SIG-M5 (cell line): ENCODE measurements around the gene CNOT1.
"Not testable (repeated sequence)": the region's sequence is repeated elsewhere in the genome, so short reads cannot be mapped to it uniquely, and the experiment has no call there.

Experiments
- DNase-seq: peaks from one replicate; lab custom pipeline; 2025; lab: John Stamatoyannopoulos, UW

Gene CNOT1

GRCh38 chr16:58501242-58502131 is 128.1 kb downstream of the CNOT1 start:
- DNase-seq: no peak

DNA sequence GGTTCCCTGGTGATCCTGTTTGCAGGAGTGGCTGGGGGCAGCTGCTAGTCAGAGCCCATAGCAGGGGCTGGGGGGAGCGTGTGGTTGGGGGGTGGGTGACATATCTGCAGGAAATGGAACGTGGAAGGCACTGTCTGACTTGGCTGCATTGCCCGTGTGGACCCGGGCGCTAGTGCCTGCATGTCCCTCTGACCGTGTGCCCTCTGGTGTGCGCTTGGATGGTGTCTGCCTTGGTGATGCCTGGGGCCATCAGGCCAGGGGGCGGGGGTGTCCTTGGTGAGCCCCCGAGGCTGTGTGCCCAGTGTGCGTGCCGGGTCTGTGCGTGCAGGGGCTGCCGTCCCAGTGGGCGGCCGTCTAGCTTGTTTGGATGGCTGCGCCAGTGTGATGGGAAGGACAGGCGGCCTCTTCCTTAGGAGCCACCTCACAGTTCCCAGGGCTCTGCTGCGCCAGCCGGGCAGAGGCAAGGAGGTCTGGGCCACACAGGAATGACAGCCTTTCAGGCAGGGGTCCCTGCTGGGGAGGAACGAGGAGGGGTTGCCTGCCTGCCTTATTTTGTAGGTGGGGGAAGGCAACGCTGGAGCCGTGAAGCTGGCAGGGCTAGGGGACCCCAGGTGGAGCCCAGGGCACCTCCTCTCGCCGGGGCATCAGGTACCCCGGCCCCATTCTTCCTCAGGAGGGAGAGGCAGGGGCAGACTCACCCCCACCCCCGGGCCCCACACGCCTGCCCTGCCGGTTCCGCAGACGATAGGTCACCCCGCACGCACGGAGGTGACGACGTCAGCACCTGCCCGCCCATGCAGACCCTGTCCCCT is 129.0 kb downstream of the CNOT1 start:
- no peak for DNase-seq

DNA sequence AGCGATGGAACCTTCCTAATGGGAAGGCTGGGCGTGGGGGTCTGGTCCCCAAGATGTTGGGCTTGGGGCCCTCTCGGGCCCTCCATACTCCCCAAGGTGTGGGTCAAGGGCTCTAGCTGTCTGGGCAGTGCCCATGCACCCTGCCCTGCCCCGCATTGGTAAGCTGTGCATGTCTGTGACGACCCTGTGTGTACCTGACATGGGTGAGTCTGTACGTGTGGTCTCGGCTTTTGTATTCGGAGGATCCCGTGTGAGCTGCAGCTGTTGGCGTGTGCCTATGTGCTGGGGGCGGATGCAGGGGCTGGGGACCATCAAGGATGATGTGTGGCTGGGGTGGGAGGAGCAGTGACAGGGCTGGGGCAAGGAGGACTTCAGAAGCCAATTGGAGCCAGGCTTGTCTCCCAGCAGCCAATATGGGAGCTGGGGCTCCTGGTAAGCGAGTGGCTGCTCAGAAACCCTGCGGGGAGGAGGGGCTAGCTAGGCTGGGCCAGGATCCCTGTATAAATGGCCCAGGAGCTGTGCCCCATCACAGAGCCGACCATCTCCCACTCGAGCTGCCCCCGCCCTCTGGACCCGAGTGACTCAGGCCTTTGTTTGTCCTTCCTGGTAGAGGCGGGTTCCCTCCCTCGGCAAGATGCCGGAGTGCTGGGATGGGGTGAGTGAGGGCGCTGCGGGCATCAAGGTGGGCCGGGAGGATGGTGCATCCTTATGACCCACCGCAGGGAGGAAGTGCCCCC is 129.8 kb downstream of the CNOT1 start, which contains the start of gene NDRG4:
Gene NDRG4, plus strand, starts transcription at position 529 of the 737 bp plus-strand sequence. Its CDS starts 106 bp downstream, at position 635.
- no peak for DNase-seq

DNA sequence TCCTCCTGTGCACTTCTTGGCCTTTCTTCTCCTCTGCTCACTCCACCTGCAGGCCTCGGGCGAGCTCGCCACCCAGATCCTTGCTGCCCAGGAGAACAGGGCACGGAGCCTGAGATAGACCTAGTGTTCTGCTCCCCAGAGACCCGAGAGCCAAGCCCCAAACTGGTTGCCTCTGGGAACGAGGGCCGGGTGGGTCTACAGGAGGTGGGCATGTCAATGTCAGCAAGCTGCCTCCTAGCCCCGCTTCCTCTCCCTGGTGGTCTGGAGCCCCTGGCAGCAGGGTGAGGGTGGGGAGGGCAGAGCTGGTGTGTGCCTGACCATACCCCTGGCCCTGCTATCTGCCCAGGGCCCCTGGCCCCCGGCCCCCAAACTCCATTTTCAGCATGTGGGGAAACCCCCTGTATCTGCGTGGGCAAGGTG is 130.5 kb downstream of the CNOT1 start:
- DNase-seq: no peak

DNA sequence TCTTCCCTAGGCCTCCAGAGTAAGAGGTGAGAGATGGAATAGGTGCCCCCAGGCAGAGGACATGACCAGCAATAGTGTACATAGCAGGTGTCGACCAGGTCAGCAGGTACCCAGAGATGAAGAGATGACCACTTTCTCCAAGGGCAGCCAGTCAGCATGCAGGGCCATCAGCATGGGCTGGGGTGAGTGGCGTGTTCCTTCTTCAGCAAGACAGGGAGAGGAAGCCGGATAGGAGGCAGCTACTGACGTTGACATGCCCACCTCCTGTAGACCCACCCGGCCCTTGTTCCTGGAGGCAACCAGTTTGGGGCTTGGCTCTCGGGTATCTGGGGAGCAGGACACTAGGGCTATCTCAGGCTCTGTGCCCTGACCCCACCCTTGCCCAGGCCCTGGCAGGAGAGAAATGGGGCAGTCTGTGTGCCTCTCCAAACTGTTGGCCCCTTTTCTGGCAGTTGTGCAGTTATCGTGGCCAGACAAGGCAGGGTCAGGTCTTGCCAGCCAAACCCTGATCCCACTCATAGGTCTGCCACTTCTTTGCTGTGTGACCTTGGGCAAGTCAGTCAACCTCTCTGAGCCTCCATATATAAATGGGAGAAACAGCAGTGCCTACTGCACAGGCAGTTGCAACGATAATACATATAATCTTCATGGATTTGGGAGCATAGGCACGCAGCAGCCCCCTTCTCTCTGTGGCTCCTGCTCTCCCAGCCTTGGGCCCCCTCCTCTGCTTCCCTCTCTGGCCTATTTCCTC is 131.1 kb downstream of the CNOT1 start:
- no peak for DNase-seq

- DNase-seq: no peak
Measured at GRCh38 chr16:58497935-58498334, 131.7 kb downstream of the CNOT1 start.

DNA sequence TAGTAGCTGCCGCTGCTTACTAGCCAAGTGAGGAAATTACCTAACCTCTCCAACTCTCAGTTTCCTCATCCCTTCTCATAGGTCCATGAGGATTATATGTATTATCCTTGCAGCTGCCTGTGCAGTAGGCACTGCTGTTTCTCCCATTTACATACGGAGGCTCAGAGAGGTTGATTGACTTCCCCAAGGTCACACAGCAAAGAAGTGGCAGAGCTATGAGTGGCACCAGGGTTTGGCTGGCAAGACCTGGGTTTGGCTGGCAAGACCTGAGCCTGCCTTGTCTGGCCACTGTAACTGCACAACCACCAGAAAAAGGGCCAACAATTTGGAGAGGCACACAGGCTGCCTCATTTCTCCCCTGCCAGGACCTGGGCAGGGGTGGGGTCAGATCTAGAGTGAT is 132.2 kb downstream of the CNOT1 start:
- DNase-seq: no peak

DNA sequence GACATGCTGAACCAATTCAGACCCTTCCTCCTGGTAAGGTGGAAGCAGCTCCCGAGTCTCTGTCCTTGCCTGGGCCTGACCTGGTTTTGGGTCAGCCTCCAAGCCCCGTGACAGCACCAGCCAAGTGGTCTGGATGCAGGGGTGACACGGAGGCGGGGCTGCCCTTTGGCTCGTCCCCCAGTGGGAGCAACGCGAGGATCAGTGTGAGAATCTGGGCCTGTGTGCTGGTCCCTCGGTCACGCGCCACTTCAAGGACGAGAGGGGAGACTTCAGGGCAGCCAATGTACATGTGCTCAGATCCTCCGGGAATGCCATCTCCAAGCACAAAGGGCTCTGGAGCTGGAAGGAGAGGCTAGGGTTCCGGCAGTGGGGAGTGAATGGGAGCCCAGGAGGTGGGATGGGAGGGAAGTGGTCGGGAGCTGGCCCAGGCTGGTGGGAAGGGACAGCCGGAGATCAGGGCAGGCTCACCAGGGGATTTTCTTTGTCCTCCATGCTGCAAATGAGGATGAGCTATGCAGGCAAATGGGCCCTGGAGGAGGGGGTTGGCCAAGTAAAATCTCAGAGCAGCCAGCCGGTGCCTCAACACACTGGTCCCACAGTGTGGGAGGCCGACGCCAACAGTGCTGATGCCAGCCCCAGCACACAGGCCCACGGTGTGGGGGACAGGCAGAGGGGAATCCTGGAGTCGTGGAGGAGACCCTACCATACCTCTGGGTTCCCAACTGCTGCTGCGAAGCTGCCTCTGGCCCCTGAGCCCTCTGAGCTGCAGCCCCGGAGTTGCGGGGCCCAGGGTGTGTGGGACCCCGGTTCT is 133.9 kb downstream of the CNOT1 start:
- no peak for DNase-seq

DNA sequence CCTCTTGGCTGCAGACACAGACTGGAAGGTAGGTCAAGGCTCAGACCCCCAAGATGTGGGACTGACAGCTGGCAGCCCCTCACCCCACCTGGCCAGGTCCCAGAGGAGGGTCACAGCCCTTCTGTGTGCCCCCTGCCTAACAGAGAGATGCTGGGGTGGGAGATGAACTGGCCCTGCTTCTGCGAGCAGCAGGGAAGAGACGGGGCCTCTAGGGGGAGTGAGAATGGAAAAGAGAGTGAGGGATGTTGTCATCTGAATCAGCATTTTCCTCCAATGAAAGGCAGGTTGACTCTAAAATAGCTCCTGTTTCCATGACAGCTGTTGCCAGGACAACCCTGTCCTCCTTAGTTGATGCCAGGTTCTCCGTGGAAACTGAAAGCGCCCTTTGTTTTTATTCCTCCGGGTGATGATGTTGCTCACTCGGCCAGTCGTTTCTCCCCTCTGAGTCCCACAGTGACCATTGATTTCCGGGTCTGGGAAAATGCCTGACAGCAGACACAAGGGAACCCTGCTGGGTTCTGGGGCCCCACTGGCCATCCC is 134.6 kb downstream of the CNOT1 start:
- no peak for DNase-seq

- no peak for DNase-seq
Measured at GRCh38 chr16:58493756-58494431, 135.7 kb downstream of the CNOT1 start.

GRCh38 chr16:58492735-58493134 is 136.9 kb downstream of the CNOT1 start:
- DNase-seq: no peak

- no peak for DNase-seq
Measured at GRCh38 chr16:58492066-58492465, 137.6 kb downstream of the CNOT1 start.

GRCh38 chr16:58490539-58490938 is 139.1 kb downstream of the CNOT1 start:
- DNase-seq: not testable (repeated sequence)

GRCh38 chr16:58490065-58490464 is 139.6 kb downstream of the CNOT1 start:
- no peak for DNase-seq

GRCh38 chr16:58488531-58488930 is 141.1 kb downstream of the CNOT1 start:
- no peak for DNase-seq

GRCh38 chr16:58487566-58488351 is 141.9 kb downstream of the CNOT1 start:
- DNase-seq: no peak

DNA sequence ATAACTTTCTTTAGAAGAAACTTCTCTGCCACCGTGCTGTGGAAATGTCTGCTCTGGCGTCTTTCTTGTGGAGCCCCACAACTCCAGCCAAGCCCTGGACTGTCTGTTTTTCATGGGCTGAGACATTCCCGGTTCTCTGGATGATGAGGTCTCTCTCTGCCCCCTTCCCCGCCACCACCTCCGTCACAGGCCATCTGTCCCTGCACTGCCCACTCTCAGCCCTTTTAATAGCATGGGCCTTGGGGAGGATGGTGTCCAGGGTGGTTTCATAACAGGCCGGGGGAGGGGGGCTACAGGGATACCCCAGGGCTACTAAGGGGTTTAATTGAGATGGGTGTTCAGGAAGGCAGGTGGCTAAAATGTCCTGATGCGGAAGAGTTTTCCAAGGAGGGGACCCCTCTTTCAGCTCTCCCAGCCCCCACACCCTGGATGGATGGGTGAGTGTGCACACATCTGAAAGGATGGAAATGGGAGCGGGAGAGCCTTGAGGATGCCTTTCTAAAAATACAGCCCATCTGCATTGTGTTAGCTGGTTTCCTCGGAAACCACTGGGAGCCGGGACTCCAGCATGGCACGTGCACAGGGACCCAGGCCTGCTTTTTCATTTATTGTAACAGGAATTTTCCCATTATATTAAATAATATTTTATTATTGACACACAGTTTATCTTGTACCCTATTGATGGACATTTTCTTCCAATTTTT is 144.3 kb downstream of the CNOT1 start:
- no peak for DNase-seq

- DNase-seq: no peak
Measured at GRCh38 chr16:58481931-58482330, 147.7 kb downstream of the CNOT1 start.
